GM21737 (cell line): ENCODE results near the gene NELL1.

Source experiments
- ATAC-seq: cut with Tn5 transposase; IDR thresholded peaks from one replicate; pipeline ENCODE4 v1.9.1; 2021; ENCODE audit warnings: mild to moderate bottlenecking, moderate library complexity; ENCODE audit not compliant: unreplicated experiment

Gene NELL1

DNA sequence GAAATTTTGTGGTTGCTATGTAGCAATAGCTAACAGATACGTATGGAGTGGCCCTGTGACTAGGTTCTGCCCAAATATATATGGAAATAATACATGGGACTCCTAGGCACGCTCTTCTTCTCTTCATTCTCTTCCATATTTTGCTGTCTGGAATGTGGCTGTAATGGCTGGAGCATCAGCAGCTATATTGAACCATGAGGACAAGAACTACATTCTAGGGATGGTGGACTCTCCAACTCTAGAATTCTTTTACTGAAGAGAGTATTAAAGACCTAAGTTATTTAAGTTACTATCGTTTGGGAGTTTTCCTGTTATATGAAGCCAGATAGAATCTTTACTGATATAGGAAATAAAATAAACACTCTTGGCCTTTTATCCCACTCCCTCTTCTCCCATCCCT lies 7.5 kb upstream of the NELL1 start:
- no peak for ATAC-seq

DNA sequence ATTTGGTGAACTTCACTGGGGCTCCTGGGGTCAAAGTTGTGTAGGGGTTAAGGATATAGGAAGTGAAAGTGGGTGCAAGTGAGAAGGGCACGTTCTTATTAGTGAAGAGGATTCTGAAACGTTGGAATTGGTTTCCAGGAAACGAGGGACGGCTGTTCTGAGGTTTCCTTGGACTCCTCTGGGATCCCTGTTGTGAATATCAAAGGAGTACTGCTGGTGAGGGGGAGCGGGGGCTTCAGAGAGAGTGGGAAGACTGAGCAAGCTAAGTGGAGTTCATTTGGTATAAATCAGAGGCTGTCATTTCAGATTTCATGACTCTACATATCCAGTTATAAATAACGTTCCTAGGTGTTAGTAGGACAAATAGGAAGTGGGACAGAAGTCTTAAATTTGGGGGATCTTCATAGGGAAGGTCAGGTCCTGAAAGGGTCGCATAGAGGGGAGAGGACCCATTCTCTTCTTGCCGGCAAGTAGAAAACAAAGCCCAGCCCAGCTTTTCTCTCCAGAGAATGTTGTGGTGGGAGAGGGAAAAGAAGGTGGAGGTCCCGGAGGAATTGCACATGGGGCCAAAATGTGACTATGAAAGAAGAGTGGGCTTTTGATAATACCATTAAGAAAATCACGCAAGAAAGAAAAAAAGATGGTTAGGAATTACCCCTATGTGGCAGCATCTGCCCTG lies 1.1 kb upstream of the NELL1 start:
- ATAC-seq: no peak

DNA sequence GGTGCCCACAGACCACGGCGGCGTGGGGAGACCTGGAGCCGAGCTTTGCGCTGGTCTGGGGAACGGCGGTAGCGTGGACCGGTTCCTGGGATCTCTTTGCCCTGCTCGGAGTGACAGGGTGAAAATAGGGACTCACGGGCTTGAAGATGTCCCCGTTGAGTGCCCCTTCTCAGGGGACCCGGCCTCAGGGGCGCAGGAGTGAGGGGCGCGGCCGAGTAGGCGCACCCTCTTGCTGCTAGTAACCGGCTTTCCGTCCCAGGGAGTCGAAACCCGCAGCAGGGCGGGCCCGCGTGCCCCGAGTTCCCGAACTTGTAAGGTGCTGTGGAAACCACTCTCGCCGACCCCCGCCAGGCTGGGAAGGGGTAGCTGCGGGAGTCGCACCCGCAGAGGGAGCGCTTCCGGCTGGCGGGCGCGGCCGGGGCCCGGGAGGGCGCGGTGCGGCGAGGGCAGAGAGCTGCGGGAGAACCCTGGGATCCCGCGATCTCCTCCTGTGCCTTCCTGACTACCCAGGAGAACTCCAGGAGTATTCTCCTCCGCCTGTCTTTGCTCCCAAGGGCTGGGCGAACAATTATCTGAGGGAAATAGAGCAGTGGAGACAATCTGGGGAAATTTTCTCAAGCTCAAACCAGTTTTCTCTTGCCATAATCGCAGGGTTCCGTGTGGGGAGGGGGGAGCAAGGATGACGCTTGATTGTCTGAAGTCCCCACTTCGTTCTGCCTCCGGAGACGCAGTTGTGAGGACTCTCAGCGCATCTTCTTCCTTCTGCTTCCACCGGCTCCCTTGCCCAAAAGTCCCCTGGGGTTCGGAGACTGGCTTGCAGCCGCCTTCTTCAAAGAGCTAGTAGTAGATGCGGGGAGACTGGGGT lies 666 bp downstream of the NELL1 start:
- ATAC-seq: no peak

DNA sequence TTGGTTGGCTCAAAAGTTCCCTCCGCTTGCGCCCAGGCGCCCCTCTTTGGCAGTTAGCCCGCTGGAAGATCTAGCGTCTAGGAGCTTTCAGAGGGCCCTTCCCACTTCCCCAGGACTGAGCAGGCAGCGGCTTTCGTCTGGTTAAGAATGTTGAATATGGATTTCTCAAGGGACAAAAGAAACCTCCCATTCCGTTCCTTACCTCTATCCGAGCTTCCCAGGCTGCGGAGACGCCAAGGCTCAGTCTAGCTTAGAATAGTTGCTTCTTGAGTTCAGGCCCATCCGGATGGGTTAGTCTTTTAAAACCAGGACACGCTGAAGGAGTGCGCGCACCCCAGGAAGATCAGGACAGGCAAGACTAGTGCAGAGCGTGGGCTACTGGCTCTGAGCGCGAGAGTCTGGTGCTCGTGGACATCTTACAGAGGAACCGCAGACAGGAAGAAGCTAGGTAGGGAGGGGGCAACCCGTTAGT lies 1.6 kb downstream of the NELL1 start:
- no peak for ATAC-seq

DNA sequence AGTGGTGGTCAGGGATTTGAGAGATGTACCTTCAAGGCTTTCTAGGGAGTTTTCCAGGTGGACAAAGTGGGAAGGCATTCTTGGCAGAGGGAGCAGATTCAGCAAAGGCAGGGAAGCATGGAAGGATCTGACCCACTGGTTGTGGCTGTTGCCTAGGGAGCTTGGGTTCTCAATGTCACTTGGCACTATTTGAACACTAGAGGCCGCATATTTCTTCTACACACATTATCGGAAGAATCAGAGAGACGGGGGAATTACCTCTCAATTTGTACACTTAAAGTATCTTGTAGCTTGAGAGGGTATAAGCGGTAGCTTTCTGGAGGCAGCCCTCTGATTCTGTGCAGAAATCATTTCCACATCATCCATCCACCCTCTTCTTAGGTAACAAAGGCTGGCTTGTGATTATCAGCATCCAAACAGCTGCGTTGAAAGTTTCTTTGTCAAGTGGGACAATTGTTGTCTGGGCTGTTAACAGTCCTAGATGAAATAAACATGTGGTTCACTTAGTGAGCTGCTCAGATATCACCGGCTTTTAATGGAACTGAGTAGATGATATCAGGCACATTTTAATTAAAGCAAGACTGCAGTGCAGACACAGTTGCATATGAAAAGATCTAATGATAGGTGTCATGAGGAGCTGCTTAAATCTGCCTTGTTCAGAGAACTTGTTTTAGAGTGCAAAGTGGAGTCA lies 2.6 kb downstream of the NELL1 start:
- ATAC-seq: no peak

DNA sequence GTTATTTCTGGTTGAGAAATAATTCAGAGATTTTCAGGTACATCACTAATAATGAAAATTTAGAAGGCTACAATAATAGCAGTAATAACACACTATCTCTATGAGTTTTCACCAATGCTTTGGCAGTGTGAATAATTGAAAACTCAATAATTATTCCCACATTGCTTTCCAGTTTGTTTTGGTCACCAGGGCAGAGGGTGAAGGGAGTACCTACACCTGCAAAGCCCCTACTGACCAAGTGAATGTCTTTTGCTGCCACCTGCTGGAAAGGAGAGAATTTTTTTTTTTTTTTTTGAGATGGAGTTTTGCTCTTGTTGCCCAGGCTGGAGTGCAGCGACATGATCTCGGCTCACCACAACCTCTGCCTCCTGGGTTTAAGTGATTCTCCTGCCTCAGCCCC lies 3.2 kb downstream of the NELL1 start:
- no peak for ATAC-seq

DNA sequence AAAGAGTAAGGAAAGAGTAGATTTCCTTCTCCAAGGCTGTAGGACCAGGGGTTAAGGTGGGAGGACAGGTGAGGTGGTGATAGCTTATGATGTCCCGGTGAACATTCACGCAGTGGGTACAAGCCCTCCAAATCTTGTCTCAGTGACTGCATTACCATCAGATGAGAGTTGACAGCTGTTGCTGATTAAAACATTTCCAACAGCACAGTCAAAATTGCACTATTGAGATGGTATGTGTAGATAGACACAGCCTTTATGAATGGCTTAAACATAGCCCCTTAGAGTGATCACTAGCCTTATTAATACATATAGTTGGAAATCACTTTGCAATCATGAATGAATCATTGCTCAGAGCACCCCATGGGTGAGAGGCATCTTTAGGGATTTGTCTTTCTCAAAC lies 7.3 kb downstream of the NELL1 start:
- ATAC-seq: no peak

DNA sequence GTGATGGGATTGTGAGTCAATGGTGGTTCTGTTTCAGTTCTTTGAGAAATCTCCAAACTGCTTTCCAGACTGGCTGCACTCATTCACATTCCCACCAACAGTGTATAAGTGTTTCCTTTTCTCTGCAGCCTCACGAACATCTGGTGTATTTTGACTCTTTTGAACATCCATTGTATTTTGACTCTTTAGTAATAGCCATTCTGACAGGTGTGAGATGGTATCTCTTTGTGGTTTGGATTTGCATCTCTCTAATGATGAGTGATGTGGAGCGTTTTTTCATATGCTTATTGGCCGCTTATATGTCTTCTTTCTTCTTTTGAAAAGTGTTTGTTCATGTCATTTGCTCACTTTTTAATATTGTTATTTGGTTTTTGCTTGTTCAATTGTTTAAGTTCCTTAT lies 19.4 kb downstream of the NELL1 start:
- no peak for ATAC-seq

DNA sequence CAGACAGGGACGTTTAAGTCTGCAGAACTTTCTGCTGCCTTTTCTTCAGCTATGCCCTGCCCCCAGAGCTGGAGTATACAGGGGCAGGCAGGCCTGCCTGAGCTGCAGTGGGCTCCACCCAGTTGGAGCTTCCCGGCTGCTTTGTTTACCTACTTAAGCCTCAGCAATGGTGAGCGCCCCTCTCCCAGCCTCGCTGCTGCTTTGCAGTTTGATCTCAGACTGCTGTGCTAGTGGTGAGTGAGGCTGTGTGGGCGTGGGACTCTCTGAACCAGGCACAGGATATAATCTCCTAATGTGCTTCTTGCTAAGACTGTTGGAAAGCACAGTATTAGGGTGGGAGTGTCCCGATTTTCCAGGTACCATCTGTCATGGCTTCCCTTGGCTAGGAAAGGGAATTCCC lies 38.5 kb downstream of the NELL1 start:
- ATAC-seq: no peak

DNA sequence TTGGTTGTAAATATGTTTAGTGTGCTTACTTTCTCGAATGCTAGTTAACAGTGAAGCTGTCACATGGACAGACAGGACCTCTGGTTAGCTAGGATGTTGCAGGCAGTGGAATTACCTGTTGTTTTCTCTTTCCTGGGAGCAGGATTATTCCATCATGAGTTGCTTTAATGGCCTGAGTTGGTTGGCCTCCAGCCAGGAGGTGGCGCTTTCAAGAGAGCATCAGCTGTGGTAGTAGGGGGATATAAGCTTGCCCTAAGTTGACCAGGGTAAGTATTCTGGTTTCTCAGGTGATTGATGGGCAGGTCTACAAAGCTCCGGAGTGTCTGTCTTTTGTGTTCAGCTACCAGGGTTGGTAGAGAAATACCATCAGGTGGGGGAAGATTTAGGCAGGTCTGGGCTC lies 43.5 kb downstream of the NELL1 start:
- no peak for ATAC-seq

DNA sequence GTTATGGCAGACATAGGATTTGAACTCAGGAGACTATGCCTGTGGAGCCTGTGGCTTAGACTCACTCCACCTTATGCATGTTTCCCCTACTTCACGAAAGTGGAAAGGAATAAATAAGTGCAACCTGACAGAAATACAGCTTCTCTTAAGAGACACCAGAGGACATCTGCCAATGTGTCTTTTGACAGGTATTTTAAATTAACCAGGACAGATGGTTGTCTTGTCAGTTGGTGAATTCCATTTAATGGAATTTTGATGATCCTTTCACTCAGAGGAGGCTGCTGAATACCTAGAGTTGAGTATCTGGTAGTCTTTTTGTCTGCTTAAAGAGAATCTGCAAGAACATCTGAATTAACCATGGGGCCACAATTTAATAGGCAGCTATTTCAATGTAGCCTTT lies 46.1 kb downstream of the NELL1 start:
- no peak for ATAC-seq

DNA sequence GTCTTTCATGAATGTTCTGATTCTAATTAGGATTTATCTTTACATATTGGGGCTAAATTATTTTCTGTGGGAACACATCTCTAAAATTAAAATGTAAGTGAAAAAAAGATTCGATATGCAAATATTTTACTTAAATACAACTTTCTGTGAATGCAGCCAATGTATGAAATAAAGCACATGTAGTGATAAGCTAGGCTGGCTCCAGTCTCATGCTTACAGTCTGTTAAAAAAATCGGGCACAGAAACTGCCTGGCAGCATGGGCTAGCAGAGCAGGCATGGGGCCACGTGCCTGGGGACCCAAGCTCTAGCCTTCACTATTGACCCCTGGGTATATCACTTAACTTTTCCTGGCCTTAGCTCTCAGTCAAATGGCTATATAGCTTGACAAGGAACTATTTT lies 46.5 kb downstream of the NELL1 start:
- no peak for ATAC-seq

DNA sequence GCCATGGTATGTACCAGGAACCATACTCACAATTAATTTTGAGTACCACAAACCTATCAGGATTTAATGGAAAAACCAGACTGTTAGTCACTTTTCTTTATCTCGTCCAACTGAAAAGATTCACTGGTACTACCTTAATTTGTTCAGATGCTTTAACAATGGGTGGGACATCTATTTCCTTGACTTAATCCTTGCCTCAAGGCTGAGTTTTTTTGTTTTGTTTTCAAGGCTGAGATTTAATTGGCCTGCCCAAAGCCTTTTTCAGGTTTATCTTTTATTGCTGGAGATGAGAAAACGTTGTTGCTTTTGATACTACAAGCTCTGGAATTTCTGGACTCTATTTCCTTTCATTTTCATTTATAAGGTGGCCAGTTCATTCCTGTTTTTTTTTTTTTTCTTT lies 50.4 kb downstream of the NELL1 start:
- ATAC-seq: no peak

DNA sequence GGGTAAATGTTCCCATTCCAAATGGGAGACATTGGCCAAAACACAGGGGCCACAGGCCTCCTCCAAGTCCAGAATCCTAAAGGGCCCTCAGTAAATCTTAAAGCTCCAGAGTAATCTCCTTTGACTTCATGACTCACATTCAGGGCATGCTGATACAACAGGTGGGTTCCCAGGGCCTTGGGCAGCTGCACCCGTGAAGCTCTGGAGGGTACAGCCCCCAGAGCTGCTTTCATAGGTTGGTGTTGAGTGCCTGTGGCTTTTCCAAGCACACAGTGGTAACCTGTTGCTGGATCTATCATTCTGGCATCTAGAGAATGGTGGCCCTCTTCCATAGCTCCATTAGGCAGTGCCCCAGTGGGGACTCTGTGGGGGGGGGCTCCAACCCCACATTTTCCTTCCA lies 54.0 kb downstream of the NELL1 start:
- no peak for ATAC-seq

DNA sequence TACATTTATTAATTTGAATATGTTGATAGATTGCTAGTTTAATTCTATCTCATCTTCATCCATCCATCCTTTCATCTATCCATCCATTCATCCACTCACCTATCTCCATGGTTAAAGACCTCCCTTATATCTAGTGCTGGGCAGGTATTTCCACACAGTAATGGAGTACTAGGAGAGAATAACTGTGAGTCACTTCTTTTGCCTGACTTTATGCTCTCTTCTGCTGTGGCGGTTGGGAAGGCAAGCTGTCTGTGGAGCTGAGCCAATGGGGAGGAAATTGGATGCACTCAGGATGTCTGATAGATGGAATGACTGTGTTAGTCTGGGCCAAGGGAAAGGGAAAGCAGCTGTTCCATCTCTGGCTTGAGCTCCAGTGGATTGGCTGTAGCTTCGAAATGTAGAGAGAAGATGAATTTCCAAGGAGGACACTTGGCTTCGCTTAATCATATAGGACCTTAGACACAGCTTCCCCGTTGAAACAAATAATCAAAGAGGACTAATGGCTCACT lies 60.3 kb downstream of the NELL1 start:
- ATAC-seq: no peak

DNA sequence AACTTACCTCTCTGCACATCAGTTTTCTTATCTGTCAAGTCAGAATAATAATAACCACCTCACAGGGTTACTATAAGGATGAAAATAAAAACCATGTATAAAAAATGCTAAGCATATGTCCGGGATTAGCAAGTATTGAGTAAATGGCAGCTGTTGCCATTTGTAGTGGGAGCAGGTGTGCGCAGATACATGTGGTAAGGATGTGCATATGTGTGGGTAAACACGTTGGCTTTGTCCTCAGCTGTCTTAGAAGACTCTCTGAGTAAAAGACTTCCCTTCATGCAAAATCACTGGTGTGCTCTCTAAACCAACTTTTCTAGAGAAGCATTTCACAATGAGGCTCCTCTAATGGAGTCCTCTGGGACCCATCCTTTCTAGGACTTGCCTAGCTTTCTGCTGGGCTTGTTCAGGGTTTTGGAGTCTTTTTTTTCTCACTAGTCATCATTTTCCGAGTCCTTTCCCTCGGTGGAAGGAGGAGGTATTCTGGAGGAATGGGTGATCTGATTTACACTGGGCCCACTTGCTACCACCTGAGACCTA lies 62.4 kb downstream of the NELL1 start:
- ATAC-seq: no peak

DNA sequence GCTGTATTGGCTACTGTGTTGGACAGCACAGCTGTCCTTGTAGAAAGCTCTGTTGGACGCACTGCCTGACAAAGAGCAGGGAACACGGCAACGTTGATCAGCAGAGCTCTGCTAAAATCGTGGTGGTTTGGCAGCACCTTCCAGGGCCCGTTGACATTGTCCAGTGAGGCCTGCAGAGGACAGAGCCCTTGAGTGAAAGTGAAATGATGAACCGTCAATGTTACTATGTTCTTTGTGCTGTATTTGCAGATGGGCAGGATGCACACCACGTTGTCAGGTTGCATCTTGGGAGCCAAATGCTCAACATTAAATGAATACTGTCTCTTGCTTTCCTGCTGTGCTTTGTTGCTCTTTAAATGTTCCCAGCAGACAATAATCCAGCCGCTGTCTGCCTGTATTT lies 69.7 kb downstream of the NELL1 start:
- ATAC-seq: no peak

DNA sequence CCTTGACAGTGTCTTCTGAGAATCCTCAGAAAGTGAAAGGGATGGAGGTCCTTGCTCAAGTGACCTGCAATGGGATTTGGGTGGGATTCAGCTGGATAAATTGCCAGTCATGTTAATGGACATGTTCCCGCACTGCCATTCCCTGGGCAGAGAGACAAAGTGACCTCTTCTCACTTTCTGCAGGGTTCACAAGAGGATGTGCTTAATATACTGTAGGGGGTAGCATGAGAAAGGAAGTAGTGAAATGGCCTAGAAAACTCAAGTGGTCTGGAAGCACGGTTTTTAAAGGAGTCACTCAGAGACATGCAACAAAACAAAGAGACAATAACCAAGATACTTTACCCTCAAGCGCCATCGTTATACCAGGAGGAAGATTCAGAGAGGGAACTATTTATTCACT lies 70.2 kb downstream of the NELL1 start:
- ATAC-seq: no peak

DNA sequence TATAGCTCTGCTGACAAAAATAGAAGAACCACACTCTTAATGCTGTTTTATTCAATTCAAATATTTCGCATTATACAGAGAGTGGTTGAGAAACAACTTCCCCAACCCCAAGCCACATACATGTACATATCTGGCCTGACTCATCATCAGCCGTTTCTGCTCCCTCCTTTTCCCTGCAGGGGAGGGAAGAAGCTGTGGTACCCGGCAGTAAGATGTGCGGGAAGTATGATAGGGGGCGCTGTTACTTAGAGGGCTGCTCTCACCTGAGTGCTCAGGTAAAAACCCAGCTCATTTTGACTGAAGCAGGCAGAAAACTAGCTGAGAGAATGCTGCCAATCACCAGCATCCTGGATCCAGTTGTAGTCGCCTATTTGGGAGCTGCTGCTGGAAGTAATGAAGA lies 85.5 kb downstream of the NELL1 start:
- no peak for ATAC-seq

DNA sequence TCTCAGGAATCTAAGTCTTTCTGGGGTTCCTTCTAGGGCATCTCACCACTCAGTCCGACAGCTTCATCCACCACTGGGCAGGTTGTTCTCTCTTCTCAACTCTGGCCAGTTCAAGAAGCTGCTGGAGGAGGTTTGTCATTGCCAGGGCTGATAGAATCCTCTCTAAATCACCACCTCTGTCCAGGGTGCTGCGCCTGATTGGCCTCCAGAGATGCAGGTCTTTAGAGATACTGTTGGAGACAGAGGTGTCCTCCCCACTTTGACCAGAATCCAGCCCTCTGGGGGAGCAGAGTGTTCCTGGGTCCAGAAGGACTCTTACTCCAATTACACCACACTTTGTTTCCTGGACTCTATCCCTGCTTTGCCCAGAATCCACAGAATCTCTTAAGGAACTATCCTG lies 90.2 kb downstream of the NELL1 start:
- no peak for ATAC-seq

DNA sequence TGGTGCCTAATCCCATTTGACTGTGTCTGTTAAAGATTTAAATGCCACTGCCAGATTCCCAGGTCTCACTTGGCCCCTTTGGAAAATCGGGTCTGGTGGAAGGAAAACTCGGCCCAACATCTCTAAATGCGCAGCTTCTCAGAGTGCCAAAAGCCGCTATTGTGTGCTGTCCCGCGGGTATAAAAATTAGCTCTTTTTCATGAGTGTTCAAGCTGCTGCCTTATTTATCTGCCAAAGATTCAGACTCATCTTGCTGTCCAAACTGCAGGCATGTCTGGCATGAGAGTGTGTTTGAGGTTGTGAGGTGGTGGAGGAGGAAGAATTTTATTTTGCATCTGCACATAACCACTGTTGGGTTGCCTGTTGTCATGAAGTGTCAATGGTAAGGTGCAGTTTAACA lies 91.4 kb downstream of the NELL1 start:
- no peak for ATAC-seq
